Measurements from ENCODE around the gene FOSL2.
"Not testable (repeated sequence)": the region's sequence is repeated elsewhere in the genome, so short reads cannot be mapped to it uniquely, and the experiment has no call there.

The FOSL2 gene

DNA sequence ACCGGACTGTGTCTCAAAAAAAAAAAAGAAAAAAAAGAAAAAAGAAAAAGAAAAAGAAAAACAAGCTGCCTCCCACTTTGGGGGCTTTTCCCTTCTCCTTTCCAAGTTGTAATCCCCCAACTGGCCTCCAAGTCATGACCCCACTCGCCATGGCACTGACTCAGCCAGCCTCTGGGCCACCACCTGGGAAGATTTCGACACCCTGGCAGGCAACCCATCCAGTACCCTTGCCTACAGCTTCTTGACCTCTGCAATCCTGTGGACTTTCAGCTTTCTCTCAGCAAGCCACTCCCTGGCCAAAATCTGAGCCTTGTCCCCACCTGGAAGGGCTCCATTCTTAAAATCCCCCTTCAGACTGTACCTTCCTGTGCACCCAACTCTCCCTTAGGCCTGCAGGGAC is 22.3 kb upstream of the FOSL2 start:
- no peak overlapping the region for H3K27ac ChIP-seq
- no peak for DNase-seq (ENCODE audit: low read depth, low spot score)

- DNase-seq (ENCODE audit: low read depth, low spot score); H3K27ac ChIP-seq: not testable (repeated sequence)
These were observed 20.9 kb upstream of the FOSL2 start for GRCh38 chr2:28371728-28372127.

- no peak for DNase-seq (ENCODE audit: low read depth, low spot score)
- H3K27ac ChIP-seq, result no peak overlapping the region
These were observed 18.8 kb upstream of the FOSL2 start for GRCh38 chr2:28373854-28374253.

- H3K27ac ChIP-seq, result no peak overlapping the region
- DNase-seq (ENCODE audit: low read depth, low spot score), result no peak
These were observed 18.3 kb upstream of the FOSL2 start for GRCh38 chr2:28374331-28374730.

GRCh38 chr2:28375236-28375635 is 17.4 kb upstream of the FOSL2 start:
- DNase-seq (ENCODE audit: low read depth, low spot score), result no peak
- H3K27ac ChIP-seq, result no peak overlapping the region

- H3K27ac ChIP-seq, result no peak overlapping the region
- no peak for DNase-seq (ENCODE audit: low read depth, low spot score)
These were observed 16.7 kb upstream of the FOSL2 start for GRCh38 chr2:28375742-28376631.

DNA sequence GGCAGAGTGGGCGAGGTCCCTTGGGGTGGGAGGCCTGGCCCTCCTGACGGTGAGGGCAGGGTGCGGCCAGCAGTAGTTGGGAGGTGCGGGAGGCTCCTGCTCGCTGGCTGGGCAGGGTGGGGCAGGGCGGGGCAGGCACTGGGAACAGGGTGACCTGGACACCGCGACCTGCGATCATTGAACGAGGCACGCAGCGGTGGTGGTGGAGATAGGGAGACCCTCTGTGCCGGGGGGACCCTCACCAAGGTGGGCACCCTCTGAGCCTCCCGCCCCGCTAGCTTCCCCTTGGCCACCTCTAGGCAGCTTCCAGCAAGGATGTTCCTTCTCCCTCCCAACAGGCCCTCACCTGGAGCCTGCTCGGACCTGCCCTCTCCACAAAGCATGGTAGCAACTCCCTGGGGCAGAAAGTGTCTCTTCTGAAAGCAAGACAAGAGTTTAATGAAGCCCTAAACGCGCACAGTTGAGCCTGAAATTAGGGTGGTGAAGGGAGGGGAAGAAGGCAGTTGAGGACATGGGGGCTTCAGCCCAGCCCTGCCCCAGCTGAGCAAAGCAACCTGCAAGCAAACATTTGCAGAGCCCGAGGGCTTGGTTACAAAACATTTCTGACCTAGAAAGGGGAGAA is 15.4 kb upstream of the FOSL2 start:
- peak; percentile 27 for DNase-seq (ENCODE audit: low read depth, low spot score)
- peak overlapping the region; percentile 96 for H3K27ac ChIP-seq

DNA sequence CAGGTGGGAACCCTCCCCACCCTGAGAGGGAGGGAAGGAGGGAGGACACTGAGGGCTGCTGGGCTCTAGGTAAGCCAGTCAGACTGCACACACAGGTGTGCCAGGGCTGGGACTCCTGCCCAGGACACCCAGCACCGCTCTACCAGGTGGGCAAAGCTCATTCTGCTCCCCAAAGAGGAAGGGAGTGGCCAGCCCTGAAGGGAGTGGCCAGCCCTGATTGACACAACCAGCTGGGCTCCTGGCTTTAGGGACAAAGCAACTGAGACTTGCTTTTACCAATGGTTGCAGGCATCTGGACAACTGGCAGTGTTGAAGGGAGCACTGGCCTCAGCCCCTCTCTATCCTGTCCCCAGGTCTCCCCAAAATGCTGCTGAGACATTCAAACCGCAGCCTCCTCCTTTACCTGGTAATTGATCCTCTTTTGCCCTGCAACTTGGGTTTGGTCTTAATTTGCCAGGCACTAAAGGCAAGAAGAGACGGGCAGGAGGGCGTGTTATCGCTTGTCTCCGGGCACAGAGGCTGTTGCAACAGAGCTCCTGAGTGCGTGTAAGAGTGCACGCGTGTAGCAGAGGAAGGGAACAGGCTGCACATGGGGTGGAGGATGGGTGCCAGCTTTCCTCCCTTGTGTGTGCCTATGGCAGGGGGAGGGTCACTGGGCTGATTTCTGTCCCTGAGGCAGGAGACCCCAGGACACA is 14.5 kb upstream of the FOSL2 start:
- peak overlapping the region; percentile 96 for H3K27ac ChIP-seq
- DNase-seq (ENCODE audit: low read depth, low spot score), result peak; percentile 77

- no peak for DNase-seq (ENCODE audit: low read depth, low spot score)
- peak overlapping the region; percentile 96 for H3K27ac ChIP-seq
These were observed 13.7 kb upstream of the FOSL2 start for GRCh38 chr2:28378679-28379584.

DNA sequence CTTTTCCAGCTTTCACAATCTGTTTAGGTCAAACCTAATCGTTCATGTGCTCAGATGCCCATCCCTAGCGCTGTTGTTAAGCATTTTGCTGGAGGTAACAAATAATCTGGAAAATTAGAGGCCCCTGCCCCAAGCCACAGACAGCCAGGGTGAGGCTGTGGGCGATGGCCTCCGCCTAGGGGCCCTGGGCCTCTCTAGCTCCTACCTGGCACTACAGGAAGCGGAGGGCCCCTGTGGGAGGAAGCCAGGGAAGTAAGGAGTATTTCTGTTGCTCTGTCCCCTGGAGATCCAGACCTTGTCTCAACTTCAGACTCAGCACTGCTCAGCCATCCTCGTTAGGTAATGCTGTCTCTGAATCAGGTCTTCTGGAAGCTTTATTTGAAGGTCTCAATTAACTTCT is 12.4 kb upstream of the FOSL2 start:
- no peak overlapping the region for H3K27ac ChIP-seq
- no peak for DNase-seq (ENCODE audit: low read depth, low spot score)

- no peak overlapping the region for H3K27ac ChIP-seq
- DNase-seq (ENCODE audit: low read depth, low spot score), result no peak
These were observed 11.2 kb upstream of the FOSL2 start for GRCh38 chr2:28381225-28382180.

- H3K27ac ChIP-seq, result no peak overlapping the region
- no peak for DNase-seq (ENCODE audit: low read depth, low spot score)
These were observed 9.9 kb upstream of the FOSL2 start for GRCh38 chr2:28382755-28383154.

DNA sequence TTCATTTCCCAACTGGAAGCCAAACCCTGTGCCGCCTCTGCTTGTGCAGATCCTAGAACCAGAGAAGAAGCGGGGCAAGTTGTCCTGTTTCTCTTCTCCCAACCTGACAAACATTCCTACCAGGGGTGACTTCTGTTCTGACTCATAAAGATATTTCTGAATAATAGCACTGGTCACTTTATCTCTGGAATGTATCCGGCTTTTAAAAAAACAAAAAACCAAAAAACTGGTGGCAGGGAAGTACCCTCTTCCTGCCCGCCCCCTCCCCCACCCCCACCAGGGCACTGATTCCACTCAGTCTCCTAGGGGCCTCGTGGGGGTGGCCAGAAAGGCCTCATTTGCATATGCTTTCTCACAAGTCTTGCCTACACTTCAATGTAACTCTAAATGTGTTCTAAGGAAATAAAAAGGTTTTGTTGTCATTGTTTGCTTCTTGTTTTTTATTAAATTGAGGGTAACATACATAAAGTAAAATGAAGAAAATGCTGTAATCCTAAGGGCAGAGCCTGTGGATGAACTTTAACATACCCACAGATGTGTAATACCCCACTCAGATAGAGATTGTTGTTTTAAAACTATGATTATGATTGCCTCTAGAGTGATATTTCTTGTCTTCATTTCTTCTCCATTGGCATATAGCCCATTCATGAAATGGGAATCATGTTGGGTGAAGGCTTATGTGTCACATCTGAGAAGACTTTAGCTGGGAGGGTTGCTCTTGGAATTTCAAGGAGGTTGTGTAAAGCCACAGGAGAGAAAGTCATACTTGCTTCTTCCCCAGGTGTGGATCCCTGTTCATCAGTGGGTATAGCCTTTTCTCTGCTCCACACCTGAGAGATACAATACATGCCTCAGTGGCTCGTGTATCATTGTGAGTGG is 5.3 kb upstream of the FOSL2 start:
- peak overlapping the region; percentile 70 for H3K27ac ChIP-seq
- no peak for DNase-seq (ENCODE audit: low read depth, low spot score)

DNA sequence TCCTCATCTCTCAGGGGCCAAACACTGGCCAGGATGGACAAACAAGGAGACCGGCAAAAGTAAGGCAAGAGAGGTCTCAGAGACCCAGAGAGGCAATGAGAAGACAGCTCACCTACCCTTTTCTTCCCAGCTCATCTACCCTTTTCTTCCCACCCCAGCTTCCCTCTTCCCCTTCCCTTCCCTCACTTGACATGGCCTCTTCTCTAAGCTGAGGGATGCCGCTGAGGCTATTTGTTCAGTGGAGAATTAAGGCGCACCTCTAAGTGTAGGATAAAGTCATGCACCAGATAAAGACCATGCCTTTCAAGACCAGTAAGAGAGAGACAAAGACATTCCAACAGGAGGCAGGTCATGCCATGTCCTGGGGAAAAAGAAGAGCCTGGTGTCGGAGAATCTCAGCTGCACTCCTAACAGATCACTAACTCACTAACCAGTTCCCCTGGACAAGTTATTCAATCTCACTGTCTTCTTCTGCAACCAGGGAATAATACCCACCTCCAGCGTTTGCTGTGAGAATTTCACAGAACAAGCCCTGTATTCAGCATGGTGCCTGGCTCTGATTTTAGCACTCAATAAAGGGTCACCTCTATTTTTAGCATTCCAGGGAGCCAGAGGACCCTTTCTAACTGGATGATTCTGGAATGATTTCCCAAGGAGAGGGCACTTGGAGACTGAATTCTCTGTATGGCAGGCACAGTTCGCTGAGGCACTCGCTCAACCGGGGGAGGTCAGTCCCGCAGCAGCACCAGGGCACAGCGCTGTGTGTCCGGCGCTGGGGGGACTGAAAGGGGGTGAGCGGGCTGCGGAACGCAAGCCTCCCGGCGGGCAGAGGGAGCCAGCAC is 3.0 kb upstream of the FOSL2 start:
- H3K27ac ChIP-seq, result peak overlapping the region; percentile 99
- no peak for DNase-seq (ENCODE audit: low read depth, low spot score)

- DNase-seq (ENCODE audit: low read depth, low spot score), result peak; percentile 62
- H3K27ac ChIP-seq, result peak overlapping the region; percentile 99
These were observed 2.4 kb upstream of the FOSL2 start for GRCh38 chr2:28390241-28390745.

DNA sequence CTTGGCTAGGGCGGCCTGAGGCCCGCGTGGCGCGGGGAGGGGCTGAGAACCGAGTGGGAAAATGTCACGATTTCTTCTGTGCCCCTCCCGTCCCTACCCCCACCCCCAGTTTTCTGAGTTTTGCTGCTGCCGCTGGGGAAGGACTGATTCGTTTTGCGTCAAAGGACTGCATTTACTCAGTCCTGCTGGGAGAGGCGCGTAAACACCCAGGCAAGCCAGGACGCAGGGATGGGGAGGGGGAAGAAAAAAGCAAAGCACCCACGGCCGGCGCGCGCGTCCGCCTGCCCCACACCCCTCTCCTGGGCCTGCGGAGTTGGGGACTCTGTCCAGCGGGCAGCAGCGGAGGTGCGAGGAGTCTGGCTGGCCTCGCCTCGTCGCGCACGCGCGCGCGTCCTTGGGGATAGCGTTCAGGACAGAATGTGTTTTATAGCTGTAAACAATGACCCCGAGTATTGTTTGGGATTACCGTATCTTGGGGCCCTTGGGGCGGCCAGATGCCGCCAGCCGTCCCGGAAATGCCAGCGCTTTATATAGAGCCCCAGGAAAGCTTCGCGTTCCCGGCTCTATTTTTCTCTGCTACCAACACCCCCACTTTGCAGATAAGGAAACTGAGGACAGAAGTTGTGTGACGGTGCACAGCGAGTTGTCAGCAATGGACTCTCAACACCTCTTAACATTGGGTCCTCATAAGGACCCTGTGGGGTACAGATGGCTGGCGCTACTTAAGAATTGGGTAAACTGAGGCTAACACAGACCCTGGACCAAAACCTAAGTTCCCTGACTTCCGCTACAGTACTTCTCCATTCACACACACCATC is 1.7 kb upstream of the FOSL2 start:
- peak overlapping the region; percentile 99 for H3K27ac ChIP-seq
- DNase-seq (ENCODE audit: low read depth, low spot score), result peak; percentile 46

Data from epithelial cell of prostate (primary cell).